H9 (cell line): ENCODE results near the gene N4BP2L1. TPM values are rescaled to one million over a fixed set of nuclear protein-coding genes. Genes with fewer than 3 reads are reported as not detected.

Source experiments
- DNase-seq: peaks from one replicate; pipeline ENCODE4 v3.0.0-alpha.2; 2017
- H2AFZ ChIP-seq: one replicate; pipeline ENCODE4 v1.6.1; 2013; ENCODE audit warnings: mild to moderate bottlenecking, low read length, control low read depth, moderate library complexity
- H2AK5ac ChIP-seq: 2 replicates; pipeline ENCODE4 v1.6.1; 2013; ENCODE audit warnings: low read length, control low read depth, mixed read lengths; ENCODE audit not compliant: insufficient read length
- H2BK120ac ChIP-seq: one replicate; pipeline ENCODE4 v1.6.1; 2013; ENCODE audit warnings: low read depth, mild to moderate bottlenecking, low read length, control low read depth, inconsistent platforms; ENCODE audit not compliant: poor library complexity, severe bottlenecking
- H2BK12ac ChIP-seq: 2 replicates; pipeline ENCODE4 v1.6.1; 2013; ENCODE audit warnings: low read length, control low read depth, mixed read lengths, low read depth; ENCODE audit not compliant: insufficient read length
- H2BK15ac ChIP-seq: 2 replicates; pipeline ENCODE4 v1.6.1; 2013; ENCODE audit warnings: low read depth, low read length, control low read depth
- H2BK20ac ChIP-seq: one replicate; pipeline ENCODE4 v1.6.1; 2013; ENCODE audit warnings: low read depth, mild to moderate bottlenecking, low read length, control low read depth, inconsistent platforms; ENCODE audit not compliant: poor library complexity, severe bottlenecking
- H2BK5ac ChIP-seq: 2 replicates; pipeline ENCODE4 v1.6.1; 2013; ENCODE audit warnings: low read length, control low read depth, mixed read lengths; ENCODE audit not compliant: insufficient read length
- H3K14ac ChIP-seq: 2 replicates; pipeline ENCODE4 v1.6.1; 2013; ENCODE audit warnings: low read length, control low read depth; ENCODE audit not compliant: insufficient read depth
- H3K18ac ChIP-seq: 2 replicates; pipeline ENCODE4 v1.6.1; 2013; ENCODE audit warnings: low read depth, mild to moderate bottlenecking, mixed read lengths, low read length, control low read depth; ENCODE audit not compliant: insufficient read length
- H3K23ac ChIP-seq: 2 replicates; pipeline ENCODE4 v1.6.1; 2013; ENCODE audit warnings: low read length, control low read depth, mixed read lengths, low read depth; ENCODE audit not compliant: insufficient read length
- H3K23me2 ChIP-seq: 2 replicates; pipeline ENCODE4 v1.6.1; 2013; ENCODE audit warnings: low read depth, mild to moderate bottlenecking, mixed read lengths, low read length, control low read depth; ENCODE audit not compliant: insufficient read length, poor library complexity, severe bottlenecking
- H3K27ac ChIP-seq: 2 replicates; pipeline ENCODE4 v1.5.1; 2013; ENCODE audit warnings: low read length, control low read depth, mixed read lengths, low read depth; ENCODE audit not compliant: insufficient read length
- H3K27me3 ChIP-seq: 2 replicates; pipeline ENCODE4 v1.6.1; 2013; ENCODE audit warnings: low read length, control low read depth, inconsistent platforms; ENCODE audit not compliant: insufficient read depth
- H3K4ac ChIP-seq: 2 replicates; pipeline ENCODE4 v1.6.1; 2013; ENCODE audit warnings: low read depth, mild to moderate bottlenecking, control low read depth, inconsistent platforms, low read length, moderate library complexity
- H3K4me1 ChIP-seq: 2 replicates; pipeline ENCODE4 v1.6.1; 2013; ENCODE audit warnings: low read length, control low read depth, inconsistent platforms; ENCODE audit not compliant: insufficient read depth
- H3K4me2 ChIP-seq: 2 replicates; pipeline ENCODE4 v1.6.1; 2013; ENCODE audit warnings: low read length, control low read depth, mixed read lengths; ENCODE audit not compliant: insufficient read length, insufficient read depth
- H3K56ac ChIP-seq: 2 replicates; pipeline ENCODE4 v1.6.1; 2013; ENCODE audit warnings: low read depth, mild to moderate bottlenecking, mixed read lengths, low read length, control low read depth; ENCODE audit not compliant: insufficient read length
- H3K79me1 ChIP-seq: 2 replicates; pipeline ENCODE4 v1.6.1; 2013; ENCODE audit warnings: low read depth, mild to moderate bottlenecking, moderate library complexity, low read length, control low read depth, inconsistent platforms; ENCODE audit not compliant: insufficient read depth, poor library complexity, severe bottlenecking
- H3K79me2 ChIP-seq: 2 replicates; pipeline ENCODE4 v1.6.1; 2013; ENCODE audit warnings: low read length, control low read depth, inconsistent platforms; ENCODE audit not compliant: insufficient read depth
- H3K9ac ChIP-seq: 2 replicates; pipeline ENCODE4 v1.6.1; 2013; ENCODE audit warnings: low read length, control low read depth, mixed read lengths; ENCODE audit not compliant: insufficient read length; ENCODE audit errors: extremely low read depth
- H3K9me3 ChIP-seq: one replicate; pipeline ENCODE4 v1.6.1; 2013; ENCODE audit warnings: low read depth, low read length, inconsistent platforms; ENCODE audit not compliant: control insufficient read depth
- H3T11ph ChIP-seq: one replicate; pipeline ENCODE4 v1.6.1; 2013; ENCODE audit warnings: mild to moderate bottlenecking, low read length, control low read depth, inconsistent platforms
- H4K20me1 ChIP-seq: one replicate; pipeline ENCODE4 v1.6.1; 2013; ENCODE audit not compliant: control insufficient read depth, insufficient read length, insufficient read depth
- H4K5ac ChIP-seq: 2 replicates; pipeline ENCODE4 v1.6.1; 2013; ENCODE audit warnings: low read depth, mild to moderate bottlenecking, mixed read lengths, low read length, control low read depth; ENCODE audit not compliant: insufficient read length
- H4K8ac ChIP-seq: replicated peaks from 2 replicates; pipeline ENCODE4 v1.6.1; 2013; ENCODE audit warnings: low read length, control low read depth, mixed read lengths, low read depth; ENCODE audit not compliant: insufficient read length
- H4K91ac ChIP-seq: 2 replicates; pipeline ENCODE4 v1.6.1; 2013; ENCODE audit warnings: low read depth, mild to moderate bottlenecking, moderate library complexity, mixed read lengths, low read length, control low read depth; ENCODE audit not compliant: insufficient read length
- H3K27ac Mint-ChIP-seq, 3 experiments: 2 replicates in 2 of 3; 3 replicates in 1 of 3; pipeline ENCODE4 v1.8.0; 2020 to 2021; ENCODE audit warnings: mixed read lengths in 3 of 3, mild to moderate bottlenecking in 1 of 3, moderate library complexity in 1 of 3
- H3K27me3 Mint-ChIP-seq: 2 replicates; pipeline ENCODE4 v1.8.0; 2021; ENCODE audit warnings: low read depth, mild to moderate bottlenecking, moderate library complexity, mixed read lengths
- H3K36me3 Mint-ChIP-seq, 3 experiments: 2 replicates in 2 of 3; 3 replicates in 1 of 3; pipeline ENCODE4 v1.8.0; 2020 to 2021; ENCODE audit warnings: low read depth in 3 of 3, mixed read lengths in 3 of 3; ENCODE audit not compliant: insufficient read depth in 1 of 3
- H3K4me1 Mint-ChIP-seq, 2 experiments: 2 replicates each; pipeline ENCODE4 v1.8.0; 2020; ENCODE audit warnings: mixed read lengths in 2 of 2
- H3K4me3 Mint-ChIP-seq, 2 experiments: 2 replicates in 1 of 2; 3 replicates in 1 of 2; pipeline ENCODE4 v1.8.0; 2020 to 2021; ENCODE audit warnings: mild to moderate bottlenecking in 2 of 2, mixed read lengths in 2 of 2, moderate library complexity in 1 of 2
- H3K9me3 Mint-ChIP-seq, 2 experiments: 2 replicates in 1 of 2; 3 replicates in 1 of 2; pipeline ENCODE4 v1.8.0; 2020; ENCODE audit warnings: mild to moderate bottlenecking in 2 of 2, mixed read lengths in 2 of 2, moderate library complexity in 1 of 2
- WGBS: extraction: QIAGEN DNeasy Blood & Tissue Kit; methylation state at CpG from one replicate; pipeline ENCODE4 v1.1.7; 2013; ENCODE audit warnings: missing lambda C conversion rate, low lambda C conversion rate, mixed read lengths; ENCODE audit not compliant: insufficient read length; ENCODE audit errors: extremely low coverage; 5-methylcytosine and 5-hydroxymethylcytosine counted together
- total RNA-seq: library from RNA; stranded (reverse); gene quantifications from 2 replicates; pipeline ENCODE4 v1.2.1, GENCODE V29; 2021
- TF ChIP-seq, protein P1 (sequence below): fragments of 200-600 bp; sonication (generic); conservative IDR thresholded peaks from 3 replicates; pipeline ENCODE4 v1.8.0; 2021; ENCODE audit warnings: antibody characterized with exemption, mild to moderate bottlenecking

N4BP2L1 gene
- total RNA-seq, 1 experiment from 2014 or later, result 1.5 TPM

GRCh38 chr13:32370805-32371204 lies 57.1 kb downstream of the N4BP2L1 start:
- Histone ChIP-seq H4K20me1 (no peaks in the 10 kb centered on the region), H2BK20ac (no peak overlapping the region), H2AFZ (no peak overlapping the region), H3T11ph (no peak overlapping the region), H2AK5ac (no peak overlapping the region), H4K91ac (no peak overlapping the region), H4K5ac (no peak overlapping the region), H2BK120ac (no peak overlapping the region), H3K79me2 (no peaks in the 10 kb centered on the region), H4K8ac (no peak overlapping the region), H2BK15ac (no peak overlapping the region), H3K14ac (no peak overlapping the region), H2BK5ac (no peak overlapping the region), H3K23me2 (no peaks in the 10 kb centered on the region), H3K79me1 (no peaks in the 10 kb centered on the region), H3K27me3 (no peaks in the 10 kb centered on the region), H3K18ac (no peak overlapping the region), H3K23ac (no peak overlapping the region), H2BK12ac (no peak overlapping the region), H3K56ac (no peak overlapping the region), H3K4ac (no peak overlapping the region), H3K9me3 (no peaks in the 10 kb centered on the region), H3K4me1 (no peaks in the 10 kb centered on the region), H3K9ac (no peak overlapping the region), H3K27ac (no peak overlapping the region), H3K4me2 (no peak overlapping the region)
- H3K4me1 Mint-ChIP-seq, result no peaks in the 10 kb centered on the region
- TF ChIP-seq, protein P1, sequence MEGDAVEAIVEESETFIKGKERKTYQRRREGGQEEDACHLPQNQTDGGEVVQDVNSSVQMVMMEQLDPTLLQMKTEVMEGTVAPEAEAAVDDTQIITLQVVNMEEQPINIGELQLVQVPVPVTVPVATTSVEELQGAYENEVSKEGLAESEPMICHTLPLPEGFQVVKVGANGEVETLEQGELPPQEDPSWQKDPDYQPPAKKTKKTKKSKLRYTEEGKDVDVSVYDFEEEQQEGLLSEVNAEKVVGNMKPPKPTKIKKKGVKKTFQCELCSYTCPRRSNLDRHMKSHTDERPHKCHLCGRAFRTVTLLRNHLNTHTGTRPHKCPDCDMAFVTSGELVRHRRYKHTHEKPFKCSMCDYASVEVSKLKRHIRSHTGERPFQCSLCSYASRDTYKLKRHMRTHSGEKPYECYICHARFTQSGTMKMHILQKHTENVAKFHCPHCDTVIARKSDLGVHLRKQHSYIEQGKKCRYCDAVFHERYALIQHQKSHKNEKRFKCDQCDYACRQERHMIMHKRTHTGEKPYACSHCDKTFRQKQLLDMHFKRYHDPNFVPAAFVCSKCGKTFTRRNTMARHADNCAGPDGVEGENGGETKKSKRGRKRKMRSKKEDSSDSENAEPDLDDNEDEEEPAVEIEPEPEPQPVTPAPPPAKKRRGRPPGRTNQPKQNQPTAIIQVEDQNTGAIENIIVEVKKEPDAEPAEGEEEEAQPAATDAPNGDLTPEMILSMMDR, result no peak
- H3K27ac Mint-ChIP-seq, result no peak overlapping the region
- DNase-seq, result no peak
- no peaks in the 10 kb centered on the region for H3K27me3 Mint-ChIP-seq
- no CpG with 5 or more reads among the region's 2 CpGs for WGBS
- H3K9me3 Mint-ChIP-seq, result peaks cover 7 to 15% of the 10 kb centered on the region in 2 experiments; a peak in 4 of 5 replicates
- H3K4me3 Mint-ChIP-seq, result no peak overlapping the region
- H3K36me3 Mint-ChIP-seq, result peaks cover 25 to 54% (median 50%) of the 10 kb centered on the region in 3 experiments
